Stomach (tissue), 9 donors: ENCODE data around the gene AK5. TPM values are rescaled to one million over a fixed set of nuclear protein-coding genes. Genes with fewer than 3 reads are reported as not detected.
"Not testable (repeated sequence)": the region's sequence is repeated elsewhere in the genome, so short reads cannot be mapped to it uniquely, and the experiment has no call there.

ENCODE experiments used
- DNase-seq, 2 donors: peaks; one replicate each; pipeline versions ENCODE4 v3.0.0 to v3.0.0-alpha.2; 2013 to 2019
- H3K27ac ChIP-seq, 5 donors: fragments of 200-600 bp in 4 of 5; sonication (generic) in 4 of 5; one replicate each; pipeline ENCODE4 v1.5.1; 2013 to 2019; ENCODE audit warnings: mild to moderate bottlenecking in 1 of 5, moderate library complexity in 1 of 5
- H3K27me3 ChIP-seq, 3 donors: fragments of 200-600 bp; sonication (generic); one replicate each; pipeline ENCODE4 v1.5.1; 2017 to 2019; ENCODE audit warnings: mixed run types in 1 of 3
- H3K36me3 ChIP-seq, 4 donors: fragments of 200-600 bp; sonication (generic); 1 replicate in 3 of 4; 2 replicates in 1 of 4; pipeline ENCODE4 v1.5.1; 2016 to 2019
- H3K4me1 ChIP-seq, 4 donors: fragments of 200-600 bp; sonication (generic); one replicate each; pipeline ENCODE4 v1.5.1; 2016 to 2019
- H3K4me3 ChIP-seq, 4 donors: fragments of 200-600 bp; sonication (generic) in 3 of 4; one replicate each; pipeline ENCODE4 v1.5.1; 2016 to 2019; ENCODE audit warnings: mild to moderate bottlenecking in 1 of 4
- H3K9me3 ChIP-seq, 4 donors: fragments of 200-600 bp; sonication (generic); one replicate each; pipeline ENCODE4 v1.5.1; 2016 to 2019
- EP300 ChIP-seq: sonication (generic); formaldehyde crosslinking; IDR thresholded peaks from one replicate; pipeline ENCODE4 v1.6.1; 2017; ENCODE audit warnings: antibody characterized with exemption
- POLR2A ChIP-seq, 4 donors: fragments of 450-650 bp; IDR thresholded peaks; one replicate each; pipeline ENCODE4 v1.6.1; 2016; ENCODE audit warnings: antibody characterized with exemption in 4 of 4, control low read depth in 2 of 4, mild to moderate bottlenecking in 1 of 4, moderate library complexity in 1 of 4
- POLR2AphosphoS5 ChIP-seq, 3 donors: sonication (generic); formaldehyde crosslinking; IDR thresholded peaks; one replicate each; pipeline ENCODE4 v1.6.1; 2016; ENCODE audit warnings: antibody characterized with exemption in 3 of 3
- WGBS, 5 donors: extraction: QIAGEN DNeasy Blood & Tissue Kit in 3 of 5; methylation state at CpG; one replicate each; pipeline versions ENCODE4 v1.1.5 to v1.1.7; 2013 to 2018; 5-methylcytosine and 5-hydroxymethylcytosine counted together
- intact Hi-C: fragments of 100-400 bp; cut with DNase I; formaldehyde crosslinking; loops from one replicate; pipeline ENCODE4 v1.15.1; 2023; ENCODE audit warnings: low total_unique reads
- polyA plus RNA-seq, 3 donors: library from polyadenylated mRNA; stranded (reverse); fragments of 200-250 nt; gene quantifications; one replicate each; pipeline ENCODE4 v1.2.3, GENCODE V29; 2013
- total RNA-seq, 5 donors: library from RNA; depleted of rRNA; stranded (reverse); fragments of >200 nt; gene quantifications; one replicate each; pipeline versions ENCODE4 v1.1.0 to v1.2.3, GENCODE V29; 2014 to 2016
- TF ChIP-seq, protein P1 (sequence below), 7 experiments: fragments of 450-650 bp in 4 of 7; fragments of 200-600 bp in 3 of 7; sonication (generic) in 3 of 7; IDR thresholded peaks; one replicate each; pipeline ENCODE4 v1.5.1; 2016 to 2019; ENCODE audit warnings: antibody characterized with exemption in 7 of 7, control low read depth in 2 of 7, mild to moderate bottlenecking in 1 of 7
- donor health status: healthy with polysubstance abuse.
- donor health status: Bipolar disorder and iron deficiency.
- donor health status: healthy.

The AK5 gene
- total and polyA plus RNA-seq, 8 donors = 0.23 to 5.0 (median 1.3) TPM; not detected in 3

DNA sequence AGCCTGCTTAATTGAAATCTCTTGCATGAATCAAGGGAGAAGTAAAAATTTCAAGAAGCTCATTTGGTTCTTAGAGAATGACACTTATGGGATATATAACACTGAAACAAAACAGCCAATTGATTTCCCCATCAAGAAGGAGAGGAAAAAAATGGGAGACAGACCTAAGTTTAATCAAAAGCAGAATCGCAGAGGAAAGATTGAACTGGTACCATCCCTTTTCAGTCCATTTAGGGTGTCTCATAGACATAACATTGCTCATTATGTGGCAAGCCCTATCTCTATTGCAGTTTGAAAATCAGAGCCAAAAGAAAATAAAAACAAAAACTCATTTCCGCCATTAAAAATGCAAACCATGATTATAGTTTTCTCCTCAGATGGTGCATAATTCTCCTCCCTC is 119.6 kb downstream of the AK5 start:
- intact Hi-C loops = no loop called here
- TF ChIP-seq EP300 = no peak
- no peak for TF ChIP-seq POLR2A (IDR thresholded peaks at IDR 0.05)
- no peak for TF ChIP-seq POLR2AphosphoS5 (IDR thresholded peaks at IDR 0.05)
- TF ChIP-seq, protein P1, sequence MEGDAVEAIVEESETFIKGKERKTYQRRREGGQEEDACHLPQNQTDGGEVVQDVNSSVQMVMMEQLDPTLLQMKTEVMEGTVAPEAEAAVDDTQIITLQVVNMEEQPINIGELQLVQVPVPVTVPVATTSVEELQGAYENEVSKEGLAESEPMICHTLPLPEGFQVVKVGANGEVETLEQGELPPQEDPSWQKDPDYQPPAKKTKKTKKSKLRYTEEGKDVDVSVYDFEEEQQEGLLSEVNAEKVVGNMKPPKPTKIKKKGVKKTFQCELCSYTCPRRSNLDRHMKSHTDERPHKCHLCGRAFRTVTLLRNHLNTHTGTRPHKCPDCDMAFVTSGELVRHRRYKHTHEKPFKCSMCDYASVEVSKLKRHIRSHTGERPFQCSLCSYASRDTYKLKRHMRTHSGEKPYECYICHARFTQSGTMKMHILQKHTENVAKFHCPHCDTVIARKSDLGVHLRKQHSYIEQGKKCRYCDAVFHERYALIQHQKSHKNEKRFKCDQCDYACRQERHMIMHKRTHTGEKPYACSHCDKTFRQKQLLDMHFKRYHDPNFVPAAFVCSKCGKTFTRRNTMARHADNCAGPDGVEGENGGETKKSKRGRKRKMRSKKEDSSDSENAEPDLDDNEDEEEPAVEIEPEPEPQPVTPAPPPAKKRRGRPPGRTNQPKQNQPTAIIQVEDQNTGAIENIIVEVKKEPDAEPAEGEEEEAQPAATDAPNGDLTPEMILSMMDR (IDR thresholded peaks at IDR 0.05) = no peak
- WGBS, 5 donors = 89 to 98% (median 95%) methylated on average over 2 of the region's 2 CpGs
- no peaks in the 10 kb centered on the region for H3K4me1 ChIP-seq
- no peak overlapping the region for H3K4me3 ChIP-seq
- no peaks in the 10 kb centered on the region for H3K27me3 ChIP-seq
- H3K27ac ChIP-seq = no peak overlapping the region
- no peaks in the 10 kb centered on the region for H3K9me3 ChIP-seq
- no peak for DNase-seq
- no peaks in the 10 kb centered on the region for H3K36me3 ChIP-seq

DNA sequence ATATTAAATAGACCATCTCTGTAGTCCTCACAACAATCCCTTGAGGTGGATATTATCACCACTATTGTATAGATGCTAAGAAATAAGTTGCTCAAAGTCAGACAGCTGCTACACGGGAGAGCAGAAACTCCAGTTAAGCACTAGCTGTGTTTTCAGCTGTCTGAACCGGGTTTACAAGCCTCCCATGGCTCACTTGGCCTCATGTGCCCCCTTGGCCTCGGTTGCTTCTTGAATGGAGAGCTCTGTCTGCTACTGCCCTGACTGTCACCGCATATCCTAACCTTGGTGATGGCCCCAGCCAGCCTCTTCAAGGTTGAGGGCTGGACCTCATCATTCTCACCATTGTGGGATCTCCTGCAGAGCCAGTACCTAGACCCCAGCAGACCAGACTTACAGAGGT is 123.4 kb downstream of the AK5 start:
- WGBS, 5 donors = 67 to 80% (median 71%) methylated on average over 3 to 4 of the region's 4 CpGs
- intact Hi-C loops = no loop called here

DNA sequence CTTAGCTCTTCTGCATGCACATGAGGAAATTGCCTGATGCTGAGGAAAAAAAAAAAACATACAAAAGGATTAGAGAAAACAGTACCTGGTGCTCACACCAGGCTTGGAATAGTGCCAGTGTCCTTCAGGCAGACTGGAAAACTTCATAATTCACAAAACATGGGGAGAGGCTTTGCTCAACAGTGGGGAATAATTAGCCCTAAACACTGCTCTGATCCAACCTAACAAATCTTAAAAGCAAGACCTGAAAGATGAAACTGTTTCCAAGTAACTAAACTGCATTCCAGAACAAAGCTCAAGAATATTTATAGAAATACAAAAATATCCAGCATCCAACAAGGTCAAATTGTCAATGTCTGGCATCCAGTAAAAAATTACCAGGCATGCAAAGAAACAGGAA is 124.8 kb downstream of the AK5 start:
- Histone ChIP-seq H3K9me3 (no peaks in the 10 kb centered on the region), H3K4me3 (no peak overlapping the region), H3K27me3 (no peaks in the 10 kb centered on the region), H3K4me1 (no peaks in the 10 kb centered on the region), H3K36me3 (no peaks in the 10 kb centered on the region), H3K27ac (no peak overlapping the region)
- TF ChIP-seq EP300 (no peak), POLR2AphosphoS5 (IDR thresholded peaks at IDR 0.05) (no peak), POLR2A (IDR thresholded peaks at IDR 0.05) (no peak)
- TF ChIP-seq, protein P1 (IDR thresholded peaks at IDR 0.05) = no peak
- intact Hi-C loops = no loop called here
- DNase-seq = no peak

More for the DNA sequence above, 123.4 kb downstream of the AK5 start:
- H3K9me3 ChIP-seq = no peaks in the 10 kb centered on the region
- H3K27me3 ChIP-seq = no peaks in the 10 kb centered on the region
- no peak overlapping the region for H3K27ac ChIP-seq
- no peaks in the 10 kb centered on the region for H3K36me3 ChIP-seq
- DNase-seq = no peak
- TF ChIP-seq POLR2A (IDR thresholded peaks at IDR 0.05) (no peak), EP300 (no peak), POLR2AphosphoS5 (IDR thresholded peaks at IDR 0.05) (no peak)
- TF ChIP-seq, protein P1 (IDR thresholded peaks at IDR 0.05) = no peak
- no peak overlapping the region for H3K4me3 ChIP-seq
- no peaks in the 10 kb centered on the region for H3K4me1 ChIP-seq

DNA sequence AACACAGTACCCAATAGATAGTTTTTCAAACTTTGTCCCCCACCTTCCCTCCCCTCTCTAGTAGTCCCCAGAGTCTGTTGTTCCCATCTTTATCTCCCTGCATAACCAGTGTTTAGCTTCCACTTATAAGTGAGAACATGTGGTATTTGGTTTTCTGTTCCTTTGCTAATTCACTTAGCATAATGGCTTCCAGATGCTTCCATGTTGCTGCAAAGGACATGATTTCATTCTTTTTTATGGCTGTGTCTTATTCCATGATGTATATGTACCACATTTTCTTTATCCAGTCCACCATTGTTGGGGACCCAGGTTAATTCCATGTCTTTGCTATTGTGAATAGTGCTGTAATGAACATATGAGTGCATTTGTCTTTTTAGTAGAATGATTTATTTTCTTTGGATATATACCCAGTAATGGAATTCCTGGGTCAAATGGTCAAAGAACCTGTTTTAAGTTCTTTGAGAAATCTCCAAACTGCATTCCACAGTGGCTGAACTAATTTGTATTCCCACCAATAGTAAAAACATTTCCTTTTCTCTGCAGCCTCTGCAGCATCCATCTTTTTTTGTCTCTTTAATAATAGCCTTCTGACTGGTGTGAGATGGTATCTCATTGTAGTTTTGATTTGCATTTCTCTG is 126.0 kb downstream of the AK5 start:
- Histone ChIP-seq H3K27ac (no peak overlapping the region), H3K4me3 (no peak overlapping the region), H3K36me3 (no peaks in the 10 kb centered on the region), H3K4me1 (no peaks in the 10 kb centered on the region), H3K9me3 (no peaks in the 10 kb centered on the region), H3K27me3 (no peaks in the 10 kb centered on the region)
- no peak for DNase-seq
- TF ChIP-seq POLR2AphosphoS5 (IDR thresholded peaks at IDR 0.05) (no peak), EP300 (no peak), POLR2A (IDR thresholded peaks at IDR 0.05) (no peak)
- TF ChIP-seq, protein P1 (IDR thresholded peaks at IDR 0.05) = no peak
- intact Hi-C loops = no loop called here

DNA sequence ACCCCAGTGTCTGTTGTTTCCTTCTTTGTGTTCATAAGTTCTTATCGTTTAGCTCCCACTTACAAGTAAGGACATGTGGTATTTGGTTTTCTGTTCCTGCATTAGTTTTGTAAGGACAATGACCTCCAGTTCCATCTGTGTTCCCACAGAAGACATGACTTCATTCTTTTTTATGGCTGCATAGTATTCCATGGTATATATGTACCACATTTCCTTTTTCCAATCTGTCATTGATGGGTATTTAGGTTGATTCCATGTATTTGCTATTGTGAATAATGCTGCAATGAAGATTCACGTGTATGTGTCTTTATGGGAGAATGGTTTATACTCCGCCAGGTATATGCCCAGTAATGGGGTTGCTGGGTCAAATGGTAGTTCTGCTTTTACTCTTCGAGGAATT is 127.1 kb downstream of the AK5 start:
- H3K4me1 ChIP-seq, H3K36me3 ChIP-seq, H3K27me3 ChIP-seq, DNase-seq, H3K9me3 ChIP-seq, H3K27ac ChIP-seq, intact Hi-C loops, H3K4me3 ChIP-seq: not testable (repeated sequence)
- WGBS, 5 donors = 80 to 94% (median 83%) methylated on average over 4 of the region's 4 CpGs
